ENCODE measurements around the gene EIF4G3.

The EIF4G3 gene

DNA sequence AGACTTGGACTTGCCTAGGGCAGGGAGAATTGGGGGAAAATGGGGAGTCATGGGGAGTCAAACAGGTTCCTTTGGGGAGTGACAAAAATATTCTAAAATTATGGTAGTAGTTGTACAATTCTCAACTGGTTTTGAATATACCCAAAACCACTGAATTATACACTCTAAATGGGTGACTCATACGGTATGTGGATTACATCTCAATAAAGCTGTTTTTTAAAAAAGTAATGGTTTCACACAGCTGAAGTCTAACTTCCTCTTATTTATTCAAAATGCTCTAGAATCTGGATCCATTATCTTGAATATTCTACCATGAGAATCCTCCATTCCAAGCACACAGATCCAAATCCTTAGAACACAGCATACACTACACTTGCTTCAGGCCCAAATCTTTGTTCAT lies 11.1 kb downstream of the EIF4G3 start:
- no peak overlapping the region for H3K27ac ChIP-seq
- TF ChIP-seq, protein P1, sequence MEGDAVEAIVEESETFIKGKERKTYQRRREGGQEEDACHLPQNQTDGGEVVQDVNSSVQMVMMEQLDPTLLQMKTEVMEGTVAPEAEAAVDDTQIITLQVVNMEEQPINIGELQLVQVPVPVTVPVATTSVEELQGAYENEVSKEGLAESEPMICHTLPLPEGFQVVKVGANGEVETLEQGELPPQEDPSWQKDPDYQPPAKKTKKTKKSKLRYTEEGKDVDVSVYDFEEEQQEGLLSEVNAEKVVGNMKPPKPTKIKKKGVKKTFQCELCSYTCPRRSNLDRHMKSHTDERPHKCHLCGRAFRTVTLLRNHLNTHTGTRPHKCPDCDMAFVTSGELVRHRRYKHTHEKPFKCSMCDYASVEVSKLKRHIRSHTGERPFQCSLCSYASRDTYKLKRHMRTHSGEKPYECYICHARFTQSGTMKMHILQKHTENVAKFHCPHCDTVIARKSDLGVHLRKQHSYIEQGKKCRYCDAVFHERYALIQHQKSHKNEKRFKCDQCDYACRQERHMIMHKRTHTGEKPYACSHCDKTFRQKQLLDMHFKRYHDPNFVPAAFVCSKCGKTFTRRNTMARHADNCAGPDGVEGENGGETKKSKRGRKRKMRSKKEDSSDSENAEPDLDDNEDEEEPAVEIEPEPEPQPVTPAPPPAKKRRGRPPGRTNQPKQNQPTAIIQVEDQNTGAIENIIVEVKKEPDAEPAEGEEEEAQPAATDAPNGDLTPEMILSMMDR (conservative IDR thresholded peaks at IDR 0.05): no peak
- no peak for TF ChIP-seq ZFX (IDR thresholded peaks at IDR 0.05)

- no peak for TF ChIP-seq ZFX (IDR thresholded peaks at IDR 0.05)
- TF ChIP-seq, protein P1 (conservative IDR thresholded peaks at IDR 0.05): no peak
- no peak overlapping the region for H3K27ac ChIP-seq
Observed at GRCh38 chr1:21165076-21165475, 11.6 kb downstream of the EIF4G3 start.

DNA sequence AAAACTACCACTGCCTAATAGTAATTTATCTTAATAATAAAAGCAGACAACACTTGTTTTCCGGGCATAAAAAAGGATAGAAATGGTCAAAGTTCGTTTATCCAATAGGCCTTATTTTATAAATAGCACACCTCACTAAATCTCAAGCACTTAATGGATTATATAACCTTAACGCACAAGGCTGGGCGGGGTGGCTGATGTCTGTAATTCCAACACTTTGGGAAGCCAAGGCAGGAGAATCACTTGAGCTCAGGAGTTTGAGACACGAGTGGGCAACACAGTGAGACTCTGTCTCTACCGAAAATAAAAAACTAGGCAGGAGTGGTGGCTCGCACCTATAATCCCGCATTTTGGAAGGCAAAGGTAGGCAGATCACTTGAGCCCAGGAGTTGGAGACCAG lies 12.4 kb downstream of the EIF4G3 start:
- H3K27ac ChIP-seq: peak overlapping the region; percentile 71
- no peak for TF ChIP-seq ZFX (IDR thresholded peaks at IDR 0.05)
- TF ChIP-seq, protein P1 (conservative IDR thresholded peaks at IDR 0.05): no peak

GRCh38 chr1:21162740-21163464 lies 13.8 kb downstream of the EIF4G3 start:
- H3K27ac ChIP-seq: peak overlapping the region; percentile 39
- TF ChIP-seq, protein P1 (conservative IDR thresholded peaks at IDR 0.05): no peak
- no peak for TF ChIP-seq ZFX (IDR thresholded peaks at IDR 0.05)

DNA sequence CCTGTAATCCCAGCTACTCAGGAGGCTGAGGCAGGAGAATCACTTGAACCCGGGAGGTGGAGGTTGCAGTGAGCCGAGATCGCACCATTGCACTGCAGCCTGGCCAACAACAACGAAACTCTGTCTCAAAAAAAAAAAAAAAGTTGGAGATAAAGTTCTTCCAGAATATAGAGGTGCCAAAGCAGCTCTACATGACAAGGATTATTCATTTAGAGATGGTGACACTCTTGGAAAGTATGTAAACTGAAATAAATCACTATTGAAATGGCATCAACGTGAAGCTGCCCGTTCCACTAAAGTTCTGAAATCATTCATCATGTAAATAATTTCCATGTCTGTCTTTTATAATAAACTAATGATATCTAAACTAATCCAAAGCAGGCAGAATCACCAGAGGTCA lies 14.9 kb downstream of the EIF4G3 start:
- peak overlapping the region; percentile 39 for H3K27ac ChIP-seq
- TF ChIP-seq, protein P1 (conservative IDR thresholded peaks at IDR 0.05): no peak
- no peak for TF ChIP-seq ZFX (IDR thresholded peaks at IDR 0.05)

GRCh38 chr1:21160263-21160796 lies 16.4 kb downstream of the EIF4G3 start:
- H3K27ac ChIP-seq: no peak overlapping the region
- TF ChIP-seq, protein P1 (conservative IDR thresholded peaks at IDR 0.05): no peak
- TF ChIP-seq ZFX (IDR thresholded peaks at IDR 0.05): no peak

GRCh38 chr1:21157868-21158267 lies 18.8 kb downstream of the EIF4G3 start:
- no peak overlapping the region for H3K27ac ChIP-seq
- TF ChIP-seq ZFX (IDR thresholded peaks at IDR 0.05): no peak
- TF ChIP-seq, protein P1 (conservative IDR thresholded peaks at IDR 0.05): no peak

Measured in C4-2B (cell line).